ENCODE data around the gene TENM3. TPM values are rescaled to one million over a fixed set of nuclear protein-coding genes. Genes with fewer than 3 reads are reported as not detected.

TENM3 gene
- total RNA-seq, 1 donor from 2014 or later, result 124 TPM

GRCh38 chr4:182843808-182844325 is 600.7 kb downstream of the TENM3 start:
- Mint-ChIP-seq H3K4me3 (ENCODE audit: unreplicated experiment) (no peak overlapping the region), H3K36me3 (ENCODE audit: unreplicated experiment) (no peaks in the 10 kb centered on the region), H3K4me1 (ENCODE audit: low read depth, unreplicated experiment) (peaks cover 5% of the 10 kb centered on the region), H3K27ac (ENCODE audit: unreplicated experiment) (no peak overlapping the region), H3K27me3 (ENCODE audit: unreplicated experiment) (peaks cover 11% of the 10 kb centered on the region), H3K9me3 (ENCODE audit: unreplicated experiment) (no peaks in the 10 kb centered on the region)
- DNase-seq, result no peak
- TF ChIP-seq, protein P1, sequence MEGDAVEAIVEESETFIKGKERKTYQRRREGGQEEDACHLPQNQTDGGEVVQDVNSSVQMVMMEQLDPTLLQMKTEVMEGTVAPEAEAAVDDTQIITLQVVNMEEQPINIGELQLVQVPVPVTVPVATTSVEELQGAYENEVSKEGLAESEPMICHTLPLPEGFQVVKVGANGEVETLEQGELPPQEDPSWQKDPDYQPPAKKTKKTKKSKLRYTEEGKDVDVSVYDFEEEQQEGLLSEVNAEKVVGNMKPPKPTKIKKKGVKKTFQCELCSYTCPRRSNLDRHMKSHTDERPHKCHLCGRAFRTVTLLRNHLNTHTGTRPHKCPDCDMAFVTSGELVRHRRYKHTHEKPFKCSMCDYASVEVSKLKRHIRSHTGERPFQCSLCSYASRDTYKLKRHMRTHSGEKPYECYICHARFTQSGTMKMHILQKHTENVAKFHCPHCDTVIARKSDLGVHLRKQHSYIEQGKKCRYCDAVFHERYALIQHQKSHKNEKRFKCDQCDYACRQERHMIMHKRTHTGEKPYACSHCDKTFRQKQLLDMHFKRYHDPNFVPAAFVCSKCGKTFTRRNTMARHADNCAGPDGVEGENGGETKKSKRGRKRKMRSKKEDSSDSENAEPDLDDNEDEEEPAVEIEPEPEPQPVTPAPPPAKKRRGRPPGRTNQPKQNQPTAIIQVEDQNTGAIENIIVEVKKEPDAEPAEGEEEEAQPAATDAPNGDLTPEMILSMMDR (IDR thresholded peaks at IDR 0.05; ENCODE audit: partially characterized antibody, unreplicated experiment), result no peak

GRCh38 chr4:182845618-182846017 is 602.4 kb downstream of the TENM3 start:
- Mint-ChIP-seq H3K27me3 (ENCODE audit: unreplicated experiment) (peaks cover 11% of the 10 kb centered on the region), H3K4me3 (ENCODE audit: unreplicated experiment) (no peak overlapping the region), H3K27ac (ENCODE audit: unreplicated experiment) (no peak overlapping the region), H3K36me3 (ENCODE audit: unreplicated experiment) (no peaks in the 10 kb centered on the region), H3K9me3 (ENCODE audit: unreplicated experiment) (no peaks in the 10 kb centered on the region), H3K4me1 (ENCODE audit: low read depth, unreplicated experiment) (peaks cover 5% of the 10 kb centered on the region)
- no peak for DNase-seq
- TF ChIP-seq, protein P1 (IDR thresholded peaks at IDR 0.05; ENCODE audit: partially characterized antibody, unreplicated experiment), result no peak

DNA sequence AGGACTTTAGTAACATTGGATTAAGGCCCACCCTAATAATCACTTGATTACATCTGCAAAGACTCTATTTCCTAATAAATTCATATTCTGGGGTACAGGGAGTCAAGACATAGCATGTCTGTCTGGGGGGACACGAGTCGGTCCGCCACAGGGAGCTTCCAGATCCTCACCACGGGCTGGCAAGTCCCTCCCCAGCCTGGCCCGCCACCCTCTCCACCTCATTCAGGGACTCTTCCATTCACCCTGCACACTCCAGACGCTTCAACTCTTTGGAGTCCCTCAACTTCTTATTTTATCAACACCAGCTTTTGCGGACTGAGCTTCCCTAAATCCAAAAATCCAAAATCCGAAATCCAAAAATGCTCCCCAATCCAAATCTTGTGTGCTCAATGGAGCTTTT is 602.8 kb downstream of the TENM3 start:
- Mint-ChIP-seq H3K27me3 (ENCODE audit: unreplicated experiment) (peaks cover 12% of the 10 kb centered on the region), H3K9me3 (ENCODE audit: unreplicated experiment) (no peaks in the 10 kb centered on the region), H3K4me3 (ENCODE audit: unreplicated experiment) (no peak overlapping the region), H3K36me3 (ENCODE audit: unreplicated experiment) (no peaks in the 10 kb centered on the region), H3K4me1 (ENCODE audit: low read depth, unreplicated experiment) (peaks cover 5% of the 10 kb centered on the region), H3K27ac (ENCODE audit: unreplicated experiment) (no peak overlapping the region)
- no peak for DNase-seq
- TF ChIP-seq, protein P1 (IDR thresholded peaks at IDR 0.05; ENCODE audit: partially characterized antibody, unreplicated experiment), result no peak

- Mint-ChIP-seq H3K4me1 (ENCODE audit: low read depth, unreplicated experiment) (peaks cover 5% of the 10 kb centered on the region), H3K36me3 (ENCODE audit: unreplicated experiment) (no peaks in the 10 kb centered on the region)
Observed at GRCh38 chr4:182847576-182848450, 604.6 kb downstream of the TENM3 start.

More at GRCh38 chr4:182847576-182848450, 604.6 kb downstream of the TENM3 start:
- Mint-ChIP-seq H3K27ac (ENCODE audit: unreplicated experiment) (no peak overlapping the region), H3K4me3 (ENCODE audit: unreplicated experiment) (no peak overlapping the region), H3K27me3 (ENCODE audit: unreplicated experiment) (peaks cover 13% of the 10 kb centered on the region), H3K9me3 (ENCODE audit: unreplicated experiment) (peaks cover 2% of the 10 kb centered on the region)
- TF ChIP-seq, protein P1 (IDR thresholded peaks at IDR 0.05; ENCODE audit: partially characterized antibody, unreplicated experiment), result no peak
- DNase-seq, result no peak

Measured in glutamatergic neuron (in vitro differentiated cells).